H54 (cell line): ENCODE results near the gene MASP2.
"Not testable (repeated sequence)": the region's sequence is repeated elsewhere in the genome, so short reads cannot be mapped to it uniquely, and the experiment has no call there.

ENCODE experiments used
- DNase-seq: peaks from one replicate; pipeline ENCODE4 v3.0.0; 2011; ENCODE audit warnings: low spot score, mixed read lengths; ENCODE audit not compliant: insufficient read length
- FAIRE-seq: peaks from 3 replicates; lab custom pipeline; 2011; peaks lifted over from hg19 to GRCh38; lab: Jason Lieb, UNC
- POLR2A ChIP-seq: IDR thresholded peaks from 2 replicates; pipeline ENCODE4 v1.6.1; 2011; ENCODE audit warnings: low read depth, mild to moderate bottlenecking, low read length

Gene MASP2

DNA sequence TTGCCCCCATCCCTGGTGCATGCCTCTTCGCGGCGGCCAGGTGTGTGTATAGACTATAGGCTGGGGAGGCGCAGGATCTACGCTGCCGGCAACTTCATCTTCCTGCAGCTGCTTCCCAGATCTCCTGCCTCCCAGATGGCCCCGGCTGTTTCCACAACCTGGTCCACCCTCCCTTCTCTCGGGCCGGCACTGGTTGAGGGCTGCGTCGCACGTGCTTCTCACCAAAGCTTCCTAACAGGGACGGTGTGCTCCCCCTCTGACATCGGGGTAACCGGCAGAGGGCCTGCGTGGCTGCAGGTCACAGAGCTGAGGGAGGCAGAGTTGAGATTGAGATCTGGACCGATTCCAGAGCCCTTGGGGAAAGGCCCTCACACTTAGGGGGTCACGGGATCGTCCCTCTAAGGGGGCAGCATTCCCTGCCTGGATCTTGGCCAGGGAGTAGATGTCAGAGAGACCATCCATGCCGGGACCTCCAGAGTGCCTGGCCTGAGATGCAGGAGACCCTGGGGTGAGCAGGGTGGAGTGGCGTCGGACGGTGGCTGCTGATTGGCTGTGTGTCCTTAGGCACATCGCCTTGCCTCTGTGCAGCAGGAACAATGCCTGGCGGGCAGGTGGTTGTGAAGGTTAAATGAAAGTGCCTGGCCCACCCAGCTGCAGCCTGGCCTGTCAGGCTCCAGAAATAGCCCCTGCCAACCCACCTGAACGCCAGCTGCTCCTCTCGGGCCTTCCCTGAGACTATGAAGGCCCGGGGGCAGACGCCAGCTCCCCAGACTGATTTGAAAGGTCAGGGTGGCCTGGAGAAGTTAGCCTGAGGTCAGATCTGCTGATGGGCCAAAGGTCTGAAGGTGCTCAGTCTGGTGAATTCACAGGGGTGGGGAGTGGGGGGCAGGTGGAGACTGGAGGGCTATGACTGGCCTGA lies 6.1 kb upstream of the MASP2 start:
- no peak for FAIRE-seq
- TF ChIP-seq POLR2A = no peak
- no peak for DNase-seq

DNA sequence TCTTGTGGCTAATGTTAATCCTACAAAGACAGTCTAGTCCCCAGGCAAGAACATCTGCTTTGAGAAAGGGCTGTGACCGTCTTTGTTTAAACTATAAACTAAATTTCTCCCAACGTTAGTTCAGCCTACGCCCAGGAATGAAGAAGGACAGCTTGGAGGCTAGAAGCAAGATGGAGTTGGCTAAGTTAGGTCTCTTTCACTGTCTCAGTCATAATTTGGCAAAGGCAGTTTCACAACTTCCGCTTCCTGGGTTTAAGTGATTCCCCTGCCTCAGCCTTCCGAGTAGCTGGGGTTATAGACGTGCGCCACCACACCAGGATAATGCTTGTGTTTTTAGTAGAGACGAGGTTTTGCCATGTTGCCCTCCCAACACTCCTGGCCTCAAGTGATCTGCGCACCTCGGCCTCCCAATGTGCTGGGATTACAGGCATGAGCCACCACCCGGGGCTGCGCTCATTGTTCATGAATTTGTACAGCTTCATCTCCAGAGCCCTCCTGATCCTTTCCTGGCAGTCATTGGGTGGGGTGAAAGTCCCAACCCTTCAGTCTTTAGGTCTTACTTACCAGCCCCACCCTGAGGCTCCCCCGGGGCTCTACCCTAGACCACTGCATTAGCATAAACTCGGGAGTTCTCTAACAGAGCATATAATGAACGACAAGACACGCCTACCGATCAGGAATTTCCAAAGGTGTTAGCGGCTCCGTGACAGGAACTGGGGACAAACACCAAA lies 4.9 kb upstream of the MASP2 start:
- FAIRE-seq (no peak), DNase-seq (no peak)

DNA sequence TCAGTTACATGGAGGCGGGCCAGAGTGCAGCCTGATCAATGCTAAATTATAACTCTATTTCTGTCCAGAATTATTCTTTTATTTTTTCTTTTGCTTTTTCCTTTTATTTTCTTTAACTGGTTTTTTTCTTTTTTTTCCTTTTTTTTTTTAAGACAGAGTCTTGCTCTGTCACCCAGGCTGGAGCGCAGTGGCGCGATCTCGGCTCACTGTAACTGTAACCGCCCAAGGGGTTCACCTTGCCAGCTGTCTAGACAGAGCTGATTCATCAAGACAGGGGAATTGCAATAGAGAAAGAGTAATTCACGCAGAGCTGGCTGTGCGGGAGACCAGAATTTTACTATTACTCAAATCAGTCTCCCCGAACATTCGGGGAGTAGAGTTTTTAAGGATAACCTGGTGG lies 4.1 kb upstream of the MASP2 start:
- not testable (repeated sequence) for FAIRE-seq, DNase-seq

More for the DNA sequence above, 4.9 kb upstream of the MASP2 start:
- TF ChIP-seq POLR2A = no peak

DNA sequence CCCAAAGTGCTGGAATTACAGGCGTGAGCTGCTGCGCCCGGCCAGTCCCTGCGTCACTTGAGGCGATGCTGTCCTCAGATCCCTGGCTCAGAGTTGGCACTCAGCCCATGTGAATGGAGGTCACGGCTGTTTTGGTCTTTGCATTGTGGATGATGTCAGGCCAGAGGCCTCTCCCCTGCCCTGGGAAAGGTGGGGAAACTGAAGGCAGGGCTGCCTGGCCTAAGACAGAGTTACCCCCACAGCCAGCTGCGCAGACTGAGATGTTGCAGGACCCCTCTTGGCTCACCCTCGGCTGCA lies 821 bp downstream of the MASP2 start:
- TF ChIP-seq POLR2A = no peak
- DNase-seq (no peak), FAIRE-seq (no peak)

DNA sequence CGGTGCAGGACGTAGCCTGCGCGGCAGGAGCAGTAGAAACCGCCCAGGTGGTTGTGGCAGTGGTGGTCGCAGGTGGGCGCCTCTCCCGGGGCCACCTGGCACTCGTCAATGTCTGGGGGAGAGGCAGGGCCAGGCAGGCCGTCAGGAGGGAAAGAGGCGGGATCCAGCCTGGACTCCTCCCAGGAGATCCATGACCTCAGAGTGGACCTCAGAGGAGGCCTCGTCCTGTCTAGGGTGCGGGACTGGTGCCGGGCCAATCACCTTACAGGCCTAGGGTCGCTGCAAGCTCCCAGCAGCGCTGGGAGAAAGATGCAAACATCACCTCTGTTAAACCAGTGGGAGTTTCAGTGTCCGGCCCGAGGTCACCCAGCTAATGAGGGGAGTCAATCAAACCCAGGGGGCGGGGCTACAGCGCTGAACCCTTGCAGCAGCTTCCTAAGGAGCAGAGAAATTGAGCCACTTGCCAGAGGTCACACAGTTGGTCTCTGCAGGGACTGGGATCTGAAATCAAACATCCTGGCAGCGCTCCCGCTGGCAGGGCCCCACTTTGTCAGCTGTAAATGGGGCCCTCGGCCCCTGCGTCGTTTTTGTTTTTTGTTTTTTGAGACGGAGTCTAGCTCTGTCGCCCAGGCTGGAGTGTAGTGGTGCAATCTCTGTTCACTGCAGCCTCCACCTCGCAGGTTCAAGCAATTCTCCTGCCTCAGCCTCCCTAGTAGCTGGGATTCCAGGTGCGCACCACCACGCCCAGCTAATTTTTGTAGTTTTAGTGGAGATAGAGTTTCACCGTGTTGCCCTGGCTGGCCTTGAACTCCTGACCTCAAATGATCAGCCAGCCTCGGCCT lies 1.4 kb downstream of the MASP2 start:
- no peak for TF ChIP-seq POLR2A
- FAIRE-seq (no peak), DNase-seq (no peak)

DNA sequence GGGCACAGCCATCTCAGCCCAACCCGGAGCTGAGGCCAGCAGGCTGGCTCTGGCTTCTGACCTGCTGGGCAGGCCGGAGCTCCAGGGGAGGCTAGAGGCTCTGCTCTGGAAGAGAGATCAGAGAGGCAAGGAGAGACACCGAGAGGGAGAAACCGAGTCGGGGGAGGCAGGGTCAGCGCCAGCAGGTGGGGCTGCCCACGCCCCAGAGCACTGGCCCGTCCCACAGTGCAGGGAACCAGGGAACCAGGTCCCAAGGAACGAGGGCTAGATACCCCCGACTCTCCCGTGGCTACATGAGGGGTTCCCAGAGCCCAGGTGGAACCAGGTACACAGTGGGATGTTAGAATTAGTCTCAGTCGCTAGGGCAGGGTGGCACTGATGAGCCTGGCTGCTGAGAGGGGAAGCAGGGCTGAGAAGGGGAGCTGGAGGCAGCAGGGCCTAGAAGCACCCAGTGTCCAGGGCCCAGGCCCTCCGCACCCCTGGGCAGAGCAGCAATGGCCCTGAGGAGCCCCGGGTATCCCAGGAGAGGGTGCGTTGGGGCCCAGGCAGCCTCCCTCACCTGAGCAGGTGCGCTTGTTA lies 2.1 kb downstream of the MASP2 start:
- FAIRE-seq = no peak
- no peak for TF ChIP-seq POLR2A
- DNase-seq = no peak

DNA sequence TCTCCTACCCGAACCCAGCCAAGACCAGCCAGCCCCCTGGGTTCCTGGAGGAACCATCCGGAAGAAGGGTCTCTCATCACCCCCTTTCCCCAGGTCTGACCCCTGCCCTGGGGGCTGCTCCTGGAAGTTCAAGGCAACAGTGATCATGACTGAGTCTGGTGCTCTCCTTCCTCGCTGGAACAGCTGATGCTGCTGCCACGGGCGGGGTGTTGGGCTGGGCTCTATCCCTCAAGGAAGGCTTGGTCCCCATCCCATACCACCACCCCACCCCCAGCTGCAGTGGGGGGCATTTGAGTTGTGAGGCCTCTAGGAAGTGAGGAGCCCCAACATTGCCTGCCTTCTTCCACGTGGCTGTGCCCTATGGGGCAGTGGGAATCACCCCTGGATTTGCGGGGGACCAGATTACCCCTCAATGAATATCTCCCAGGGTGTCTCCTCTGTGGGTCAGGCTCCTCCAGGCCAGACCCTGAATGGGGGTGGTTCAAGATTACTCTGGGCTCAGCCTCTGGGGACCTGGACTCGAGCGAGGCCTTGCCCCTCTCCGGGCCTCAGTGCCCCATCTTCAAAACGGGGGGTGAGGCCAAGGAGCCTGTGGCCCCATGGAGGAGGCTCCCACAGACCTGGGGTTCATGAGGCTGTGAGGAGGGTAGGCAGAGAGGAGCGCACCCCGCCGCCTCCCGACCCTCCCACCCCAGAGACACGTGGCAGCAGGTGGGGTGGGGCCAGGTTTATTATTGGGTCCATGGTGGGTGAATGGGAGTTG lies 2.8 kb downstream of the MASP2 start:
- DNase-seq (no peak), FAIRE-seq (no peak)
- no peak for TF ChIP-seq POLR2A

DNA sequence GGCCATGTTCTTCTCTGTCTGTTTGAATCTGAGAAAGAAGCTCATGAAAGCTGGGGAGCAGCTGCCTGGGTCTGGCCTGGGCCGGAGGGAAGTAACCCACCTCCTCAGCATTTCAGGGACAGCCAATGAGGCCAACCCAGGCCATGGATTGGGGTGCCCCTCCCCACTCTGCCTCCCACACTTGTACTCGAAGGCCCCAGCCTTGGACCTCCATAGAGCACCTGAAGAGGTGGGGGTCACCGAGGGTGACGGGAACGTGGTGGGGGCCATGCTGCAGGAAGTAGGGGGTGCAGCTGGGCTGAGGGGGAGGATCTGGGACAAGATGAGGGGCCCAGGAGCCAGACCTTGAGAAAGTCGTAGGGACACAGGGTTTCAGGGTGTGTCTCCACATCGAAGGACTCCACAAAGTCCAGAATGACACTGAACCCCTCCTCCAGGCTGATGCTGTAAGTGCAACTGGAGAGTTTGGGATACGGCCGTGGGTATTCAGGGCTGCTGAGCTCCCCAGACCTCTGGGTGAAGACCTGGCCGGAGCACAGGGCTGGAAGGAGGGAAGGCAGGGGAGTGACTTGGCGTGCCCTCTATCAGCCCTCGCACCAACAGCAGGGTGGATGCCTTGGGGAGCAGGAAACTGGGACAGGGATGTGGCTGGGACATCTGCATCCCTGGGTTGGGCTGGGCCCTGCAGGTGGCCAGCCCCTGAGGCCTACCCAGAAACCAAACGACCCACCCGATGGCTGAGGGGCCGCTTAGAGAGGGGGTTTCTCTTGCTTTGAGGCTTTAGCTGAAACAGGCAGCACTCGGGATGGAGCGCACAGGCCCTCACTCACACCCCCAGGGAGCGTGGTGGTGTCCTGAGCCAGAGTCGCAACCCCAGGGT lies 3.8 kb downstream of the MASP2 start:
- no peak for FAIRE-seq

DNA sequence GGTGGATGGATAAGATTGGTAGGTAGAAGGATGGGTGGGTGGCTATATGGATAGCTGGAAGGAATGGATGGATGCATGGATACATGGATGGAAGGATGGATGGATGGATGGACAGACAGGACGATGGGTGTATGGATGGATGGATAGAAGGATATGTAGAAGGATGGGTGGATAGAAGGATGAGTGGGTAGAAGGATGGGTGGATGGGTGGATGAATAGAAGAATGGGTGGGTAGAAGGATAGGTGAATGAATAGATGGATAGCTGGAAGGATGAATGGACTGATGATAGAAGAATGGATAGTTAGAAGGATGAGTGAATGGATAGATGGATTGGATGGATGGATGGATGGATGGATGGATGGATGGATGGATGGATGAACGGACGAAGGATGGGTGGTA lies 5.0 kb downstream of the MASP2 start:
- TF ChIP-seq POLR2A = no peak
- no peak for FAIRE-seq

More for the DNA sequence above, 3.8 kb downstream of the MASP2 start:
- DNase-seq = no peak
- no peak for TF ChIP-seq POLR2A

DNA sequence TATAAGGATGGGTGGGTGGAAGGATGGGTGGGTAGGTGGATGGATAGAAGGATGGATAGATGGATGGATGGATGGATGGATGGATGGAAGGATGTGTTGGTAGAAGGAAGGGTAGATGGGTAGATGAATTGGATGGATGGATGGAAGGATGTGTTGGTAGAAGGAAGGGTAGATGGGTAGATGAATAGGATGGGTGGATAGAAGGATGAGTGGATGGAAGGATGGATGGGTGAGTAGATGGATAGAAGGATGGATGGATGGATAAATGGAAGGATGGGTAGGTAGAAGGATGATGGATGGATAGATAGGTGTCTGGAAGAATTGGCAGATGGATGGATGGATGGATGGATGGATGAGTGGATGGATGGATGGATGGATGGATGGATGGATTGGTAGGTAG lies 6.0 kb downstream of the MASP2 start:
- no peak for TF ChIP-seq POLR2A
- no peak for FAIRE-seq
- no peak for DNase-seq

More for the DNA sequence above, 5.0 kb downstream of the MASP2 start:
- DNase-seq = no peak

DNA sequence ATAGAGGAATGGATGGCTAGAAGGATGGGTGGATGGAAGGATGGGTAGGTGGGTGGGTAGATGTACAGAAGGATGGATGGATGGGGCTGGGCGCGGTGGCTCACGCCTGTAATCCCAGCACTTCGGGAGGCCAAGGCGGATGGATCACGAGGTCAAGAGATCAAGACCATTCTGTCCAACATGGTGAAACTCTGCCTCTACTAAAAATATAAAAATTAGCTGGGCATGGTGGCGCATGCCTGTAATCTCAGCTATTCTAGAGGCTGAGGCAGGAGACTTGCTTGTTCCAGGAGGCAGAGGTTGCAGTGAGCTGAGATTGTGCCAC lies 7.0 kb downstream of the MASP2 start:
- not testable (repeated sequence) for FAIRE-seq, DNase-seq

DNA sequence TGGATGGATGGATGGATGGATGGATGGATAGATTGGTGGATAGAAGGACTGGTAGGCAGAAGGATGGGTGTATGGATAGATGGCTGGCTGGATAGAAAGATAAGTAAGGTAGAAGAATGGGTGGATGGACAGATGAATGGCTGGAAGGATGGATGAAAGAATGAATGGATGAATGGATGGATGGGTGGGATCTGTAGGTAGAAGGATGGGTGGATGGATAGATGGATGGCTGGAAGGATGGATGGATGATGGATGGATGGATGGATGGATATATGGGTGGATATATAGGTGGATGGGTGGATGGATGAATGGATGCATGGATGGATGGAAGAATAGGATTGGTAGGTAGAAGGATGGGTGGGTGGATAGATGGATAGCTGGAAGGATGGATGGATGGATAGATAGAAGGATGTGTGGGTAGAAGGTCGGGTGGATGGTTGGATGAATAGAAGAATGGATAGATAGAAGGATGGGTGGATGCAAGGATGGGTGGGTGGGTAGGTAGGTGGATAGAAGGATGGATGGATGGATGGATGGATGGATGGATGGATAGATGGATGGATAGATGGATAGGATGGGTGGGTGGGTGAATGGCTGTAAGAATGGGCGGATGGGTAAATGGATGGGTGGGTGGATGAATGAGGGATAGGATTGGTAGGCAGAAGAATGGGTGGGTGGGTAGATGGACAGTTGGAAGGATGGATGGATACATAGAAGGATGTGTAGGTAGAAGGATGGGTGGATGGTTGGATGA lies 7.5 kb downstream of the MASP2 start:
- FAIRE-seq = no peak
- no peak for TF ChIP-seq POLR2A
- no peak for DNase-seq
